Neural cell (in vitro differentiated cells): Measurements from ENCODE around the gene PICALM. TPM values are rescaled to one million over a fixed set of nuclear protein-coding genes. Genes with fewer than 3 reads are reported as not detected.

ENCODE experiments used
- H2AFZ ChIP-seq: fragments of 200-600, 300-800 bp; sonication (generic), shearing (Covaris generic); 2 replicates; pipeline ENCODE4 v1.6.0; 2014; ENCODE audit warnings: low read depth, mild to moderate bottlenecking, antibody characterized with exemption, low read length, moderate library complexity
- H3F3A ChIP-seq: fragments of 200-600 bp; shearing (Covaris generic); 2 replicates; pipeline ENCODE4 v1.6.1; 2016; ENCODE audit warnings: mild to moderate bottlenecking, moderate library complexity, mixed read lengths, antibody characterized with exemption, low read length; ENCODE audit not compliant: insufficient read depth, poor library complexity, severe bottlenecking
- H3K27ac ChIP-seq: fragments of 200-600, 300-800 bp; sonication (generic), shearing (Covaris generic); 2 replicates; pipeline ENCODE4 v1.5.1; 2014; ENCODE audit warnings: mild to moderate bottlenecking, low read length, moderate library complexity
- H3K27me3 ChIP-seq: fragments of 300-800, 200-600 bp; sonication (generic), shearing (Covaris generic); 2 replicates; pipeline ENCODE4 v1.6.0; 2014; ENCODE audit warnings: mild to moderate bottlenecking, low read depth, low read length, moderate library complexity; ENCODE audit not compliant: insufficient read depth
- H3K36me3 ChIP-seq: fragments of 300-800, 200-600 bp; sonication (generic), shearing (Covaris generic); 2 replicates; pipeline ENCODE4 v1.5.1; 2014; ENCODE audit warnings: mild to moderate bottlenecking, antibody characterized with exemption, low read length, moderate library complexity; ENCODE audit not compliant: insufficient read depth
- H3K4me2 ChIP-seq: fragments of 300-800, 200-600 bp; sonication (generic), shearing (Covaris generic); 2 replicates; pipeline ENCODE4 v1.6.0; 2014; ENCODE audit warnings: mild to moderate bottlenecking, low read length
- H3K4me3 ChIP-seq: fragments of 300-800, 200-600 bp; sonication (generic), shearing (Covaris generic); 2 replicates; pipeline ENCODE4 v1.5.1; 2014; ENCODE audit warnings: mild to moderate bottlenecking, low read length, moderate library complexity
- H3K79me2 ChIP-seq: fragments of 200-600 bp; shearing (Covaris generic); replicated peaks from 2 replicates; pipeline ENCODE4 v1.6.0; 2014; ENCODE audit warnings: mild to moderate bottlenecking, low read length, moderate library complexity; ENCODE audit not compliant: insufficient read depth
- H3K9ac ChIP-seq: fragments of 300-800, 200-600 bp; sonication (generic), shearing (Covaris generic); 2 replicates; pipeline ENCODE4 v1.6.1; 2016; ENCODE audit warnings: mild to moderate bottlenecking, low read length, mixed read lengths
- H3K9me2 ChIP-seq: fragments of 200-600 bp; shearing (Covaris generic); 2 replicates; pipeline ENCODE4 v1.6.1; 2016; ENCODE audit warnings: mild to moderate bottlenecking, low read length, mixed read lengths; ENCODE audit not compliant: insufficient read depth
- H3K9me3 ChIP-seq: fragments of 200-600, 300-800 bp; sonication (generic), shearing (Covaris generic); 2 replicates; pipeline ENCODE4 v1.6.1; 2016; ENCODE audit warnings: mild to moderate bottlenecking, mixed run types, low read length, moderate library complexity, mixed read lengths
- H4K20me1 ChIP-seq: fragments of 200-600 bp; shearing (Covaris generic); 2 replicates; pipeline ENCODE4 v1.6.1; 2016; ENCODE audit warnings: mild to moderate bottlenecking, mixed run types; ENCODE audit not compliant: insufficient read depth
- CTCF ChIP-seq: fragments of 450-650 bp; IDR thresholded peaks from 2 replicates; pipeline ENCODE4 v1.5.1; 2014; ENCODE audit warnings: antibody characterized with exemption, mild to moderate bottlenecking, moderate library complexity; ENCODE audit not compliant: poor library complexity, severe bottlenecking
- EP300 ChIP-seq: fragments of 450-650 bp; conservative IDR thresholded peaks from 2 replicates; pipeline ENCODE4 v1.6.1; 2014; ENCODE audit warnings: antibody characterized with exemption, mild to moderate bottlenecking, moderate library complexity; ENCODE audit not compliant: poor library complexity, severe bottlenecking
- EZH2 ChIP-seq: fragments of 200-600, 300-800 bp; shearing (Covaris generic), sonication (generic); IDR thresholded peaks from 2 replicates; pipeline ENCODE4 v1.6.1; 2014; ENCODE audit warnings: antibody characterized with exemption, low read length, borderline replicate concordance, mild to moderate bottlenecking; ENCODE audit not compliant: insufficient read depth, poor library complexity, severe bottlenecking
- MXI1 ChIP-seq: fragments of 450-650 bp; conservative IDR thresholded peaks from 2 replicates; pipeline ENCODE4 v1.6.1; 2014; ENCODE audit warnings: antibody characterized with exemption, mild to moderate bottlenecking; ENCODE audit not compliant: poor library complexity, severe bottlenecking
- POLR2AphosphoS5 ChIP-seq: IDR thresholded peaks from 2 replicates; pipeline ENCODE4 v1.6.1; 2012
- RAD21 ChIP-seq: fragments of 450-650 bp; conservative IDR thresholded peaks from 2 replicates; pipeline ENCODE4 v1.6.1; 2014; ENCODE audit warnings: antibody characterized with exemption, mild to moderate bottlenecking, moderate library complexity
- SMC3 ChIP-seq: fragments of 450-650 bp; conservative IDR thresholded peaks from 2 replicates; pipeline ENCODE4 v1.6.1; 2014; ENCODE audit warnings: antibody characterized with exemption, mild to moderate bottlenecking, moderate library complexity; ENCODE audit not compliant: poor library complexity
- TAF1 ChIP-seq: IDR thresholded peaks from 2 replicates; pipeline ENCODE4 v1.6.1; 2012; ENCODE audit warnings: low read depth
- polyA plus RNA-seq: library from polyadenylated mRNA; depleted of rRNA; stranded (reverse); fragments of >200 nt; gene quantifications from 2 replicates; pipeline ENCODE4 v1.2.3, GENCODE V29; 2014
- TF ChIP-seq, protein P1 (sequence below): IDR thresholded peaks from 2 replicates; pipeline ENCODE4 v1.6.1; 2012; ENCODE audit warnings: borderline replicate concordance

PICALM gene
- polyA plus RNA-seq, 1 donor from 2014 or later: 161 TPM

GRCh38 chr11:85988780-85989179, 80.1 kb downstream of the PICALM start:
- Histone ChIP-seq H4K20me1 (no peaks in the 10 kb centered on the region), H3K27ac (no peak overlapping the region), H2AFZ (no peak overlapping the region), H3K79me2 (no peaks in the 10 kb centered on the region), H3K4me2 (no peak overlapping the region), H3K4me3 (no peak overlapping the region), H3K9ac (no peak overlapping the region), H3K36me3 (no peaks in the 10 kb centered on the region), H3K27me3 (no peaks in the 10 kb centered on the region), H3F3A (no peaks in the 10 kb centered on the region), H3K9me2 (no peaks in the 10 kb centered on the region), H3K9me3 (no peaks in the 10 kb centered on the region)
- TF ChIP-seq EZH2 (no peak), MXI1 (no peak)

- Histone ChIP-seq H3K27ac (no peak overlapping the region), H3K9ac (no peak overlapping the region), H3K9me2 (no peaks in the 10 kb centered on the region), H3K79me2 (no peaks in the 10 kb centered on the region), H3K9me3 (no peaks in the 10 kb centered on the region), H3F3A (no peaks in the 10 kb centered on the region), H3K4me2 (no peak overlapping the region), H4K20me1 (no peaks in the 10 kb centered on the region), H3K36me3 (peaks cover 9% of the 10 kb centered on the region), H3K27me3 (no peaks in the 10 kb centered on the region), H3K4me3 (no peak overlapping the region), H2AFZ (no peak overlapping the region)
- TF ChIP-seq POLR2AphosphoS5 (no peak), CTCF (no peak), TAF1 (no peak), MXI1 (no peak), EZH2 (no peak), SMC3 (no peak), RAD21 (no peak)
- TF ChIP-seq, protein P1, sequence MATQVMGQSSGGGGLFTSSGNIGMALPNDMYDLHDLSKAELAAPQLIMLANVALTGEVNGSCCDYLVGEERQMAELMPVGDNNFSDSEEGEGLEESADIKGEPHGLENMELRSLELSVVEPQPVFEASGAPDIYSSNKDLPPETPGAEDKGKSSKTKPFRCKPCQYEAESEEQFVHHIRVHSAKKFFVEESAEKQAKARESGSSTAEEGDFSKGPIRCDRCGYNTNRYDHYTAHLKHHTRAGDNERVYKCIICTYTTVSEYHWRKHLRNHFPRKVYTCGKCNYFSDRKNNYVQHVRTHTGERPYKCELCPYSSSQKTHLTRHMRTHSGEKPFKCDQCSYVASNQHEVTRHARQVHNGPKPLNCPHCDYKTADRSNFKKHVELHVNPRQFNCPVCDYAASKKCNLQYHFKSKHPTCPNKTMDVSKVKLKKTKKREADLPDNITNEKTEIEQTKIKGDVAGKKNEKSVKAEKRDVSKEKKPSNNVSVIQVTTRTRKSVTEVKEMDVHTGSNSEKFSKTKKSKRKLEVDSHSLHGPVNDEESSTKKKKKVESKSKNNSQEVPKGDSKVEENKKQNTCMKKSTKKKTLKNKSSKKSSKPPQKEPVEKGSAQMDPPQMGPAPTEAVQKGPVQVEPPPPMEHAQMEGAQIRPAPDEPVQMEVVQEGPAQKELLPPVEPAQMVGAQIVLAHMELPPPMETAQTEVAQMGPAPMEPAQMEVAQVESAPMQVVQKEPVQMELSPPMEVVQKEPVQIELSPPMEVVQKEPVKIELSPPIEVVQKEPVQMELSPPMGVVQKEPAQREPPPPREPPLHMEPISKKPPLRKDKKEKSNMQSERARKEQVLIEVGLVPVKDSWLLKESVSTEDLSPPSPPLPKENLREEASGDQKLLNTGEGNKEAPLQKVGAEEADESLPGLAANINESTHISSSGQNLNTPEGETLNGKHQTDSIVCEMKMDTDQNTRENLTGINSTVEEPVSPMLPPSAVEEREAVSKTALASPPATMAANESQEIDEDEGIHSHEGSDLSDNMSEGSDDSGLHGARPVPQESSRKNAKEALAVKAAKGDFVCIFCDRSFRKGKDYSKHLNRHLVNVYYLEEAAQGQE: no peak
Measured at GRCh38 chr11:85977751-85978160, 91.1 kb downstream of the PICALM start.

DNA sequence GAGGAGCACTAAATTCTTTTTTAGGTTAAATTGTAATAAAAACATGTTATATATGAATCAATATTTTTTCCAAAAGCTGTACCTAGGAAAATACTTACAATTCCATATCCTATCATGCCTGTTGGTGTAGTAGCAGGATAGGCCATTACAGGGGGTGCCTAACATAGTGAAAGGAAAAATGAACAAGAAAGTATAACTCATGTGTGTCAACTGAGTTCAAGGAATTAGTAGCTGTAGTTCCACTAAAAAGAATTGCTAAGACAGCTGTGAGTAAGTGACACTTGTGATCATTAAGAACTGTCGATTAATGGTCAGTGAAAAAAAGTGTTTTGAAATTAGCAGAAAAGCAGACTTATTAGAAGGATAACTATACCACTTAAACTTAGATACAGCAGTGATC, 92.4 kb downstream of the PICALM start:
- H3F3A ChIP-seq: no peaks in the 10 kb centered on the region
- H3K79me2 ChIP-seq: no peaks in the 10 kb centered on the region
- no peaks in the 10 kb centered on the region for H3K9me3 ChIP-seq
- H3K27ac ChIP-seq: no peak overlapping the region
- no peak overlapping the region for H3K9ac ChIP-seq
- no peaks in the 10 kb centered on the region for H4K20me1 ChIP-seq
- no peaks in the 10 kb centered on the region for H3K27me3 ChIP-seq
- no peak overlapping the region for H3K4me2 ChIP-seq
- H2AFZ ChIP-seq: no peak overlapping the region
- H3K9me2 ChIP-seq: no peaks in the 10 kb centered on the region
- no peak overlapping the region for H3K4me3 ChIP-seq
- TF ChIP-seq SMC3: no peak
- no peak for TF ChIP-seq EZH2
- no peak for TF ChIP-seq EP300
- H3K36me3 ChIP-seq: peaks cover 9% of the 10 kb centered on the region
